Endothelial cell of umbilical vein (primary cell): ENCODE measurements around the gene TSC22D1.

Experiments
- POLR2A ChIP-seq: IDR thresholded peaks from 2 replicates; pipeline ENCODE4 v1.6.1; 2012; ENCODE audit warnings: low read depth, mild to moderate bottlenecking, control low read depth, low read length
- TF ChIP-seq, protein P1 (sequence below), 2 donors: IDR thresholded peaks; 1 replicate in 1 of 2; 2 replicates in 1 of 2; pipeline ENCODE4 v1.5.1; 2011; ENCODE audit warnings: low read length in 2 of 2, mild to moderate bottlenecking in 2 of 2, moderate library complexity in 2 of 2, control low read depth in 1 of 2, inconsistent platforms in 1 of 2, low read depth in 1 of 2; ENCODE audit not compliant: insufficient read depth in 1 of 2; ENCODE audit errors: extremely low read depth in 1 of 2

DNA sequence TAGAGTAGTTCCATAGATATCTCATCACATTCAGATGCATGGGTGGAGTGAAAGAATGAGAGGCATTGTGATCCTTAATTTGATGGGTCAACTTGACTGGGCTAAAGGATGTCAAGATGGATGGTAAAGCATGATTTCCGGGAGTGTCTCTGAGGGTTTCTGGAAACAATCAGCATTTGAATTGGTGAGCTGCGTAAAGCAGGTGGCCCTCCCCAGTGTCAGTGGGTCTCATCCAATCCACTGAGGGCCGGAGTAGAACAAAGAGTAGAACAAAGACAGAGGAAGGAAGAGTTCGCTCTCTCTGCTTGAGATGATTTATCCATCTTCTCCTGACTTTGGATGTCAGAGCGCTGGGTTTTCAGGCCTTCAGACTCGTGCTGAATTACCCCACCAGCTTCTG lies 159.4 kb downstream of the TSC22D1 start:
- TF ChIP-seq, protein P1, sequence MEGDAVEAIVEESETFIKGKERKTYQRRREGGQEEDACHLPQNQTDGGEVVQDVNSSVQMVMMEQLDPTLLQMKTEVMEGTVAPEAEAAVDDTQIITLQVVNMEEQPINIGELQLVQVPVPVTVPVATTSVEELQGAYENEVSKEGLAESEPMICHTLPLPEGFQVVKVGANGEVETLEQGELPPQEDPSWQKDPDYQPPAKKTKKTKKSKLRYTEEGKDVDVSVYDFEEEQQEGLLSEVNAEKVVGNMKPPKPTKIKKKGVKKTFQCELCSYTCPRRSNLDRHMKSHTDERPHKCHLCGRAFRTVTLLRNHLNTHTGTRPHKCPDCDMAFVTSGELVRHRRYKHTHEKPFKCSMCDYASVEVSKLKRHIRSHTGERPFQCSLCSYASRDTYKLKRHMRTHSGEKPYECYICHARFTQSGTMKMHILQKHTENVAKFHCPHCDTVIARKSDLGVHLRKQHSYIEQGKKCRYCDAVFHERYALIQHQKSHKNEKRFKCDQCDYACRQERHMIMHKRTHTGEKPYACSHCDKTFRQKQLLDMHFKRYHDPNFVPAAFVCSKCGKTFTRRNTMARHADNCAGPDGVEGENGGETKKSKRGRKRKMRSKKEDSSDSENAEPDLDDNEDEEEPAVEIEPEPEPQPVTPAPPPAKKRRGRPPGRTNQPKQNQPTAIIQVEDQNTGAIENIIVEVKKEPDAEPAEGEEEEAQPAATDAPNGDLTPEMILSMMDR (IDR thresholded peaks at IDR 0.05; ENCODE audit: extremely low read depth in 1 of 2, insufficient read depth in 1 of 2, low read depth in 1 of 2, low read length in 2 of 2), result no peak
- no peak for TF ChIP-seq POLR2A
